ENCODE results near the gene GALNT17.

The GALNT17 gene

DNA sequence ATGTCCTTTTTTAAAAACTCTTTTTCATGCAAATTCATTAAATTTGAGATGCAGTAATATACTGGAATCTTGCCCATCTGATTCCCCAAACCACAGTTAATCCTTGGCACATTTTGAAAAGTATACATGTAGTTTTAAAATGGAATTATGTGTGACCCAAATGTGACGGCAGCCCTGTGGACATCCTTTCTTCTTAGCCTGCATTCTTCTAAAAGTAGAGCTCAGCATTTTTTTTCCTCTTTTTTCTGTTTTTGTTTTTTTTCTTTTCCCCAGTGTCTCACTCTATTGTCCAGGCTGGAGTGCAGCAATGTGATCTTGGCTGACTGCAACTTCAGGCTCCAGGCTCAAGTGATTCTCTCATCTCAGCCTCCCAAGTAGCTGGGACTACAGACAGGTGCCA lies 338.9 kb downstream of the GALNT17 start:
- H3K27ac ChIP-seq: no peak overlapping the region
- H3K9ac ChIP-seq (ENCODE audit: insufficient read length): no peak overlapping the region
- no peak for DNase-seq (ENCODE audit: low read depth, low spot score)

DNA sequence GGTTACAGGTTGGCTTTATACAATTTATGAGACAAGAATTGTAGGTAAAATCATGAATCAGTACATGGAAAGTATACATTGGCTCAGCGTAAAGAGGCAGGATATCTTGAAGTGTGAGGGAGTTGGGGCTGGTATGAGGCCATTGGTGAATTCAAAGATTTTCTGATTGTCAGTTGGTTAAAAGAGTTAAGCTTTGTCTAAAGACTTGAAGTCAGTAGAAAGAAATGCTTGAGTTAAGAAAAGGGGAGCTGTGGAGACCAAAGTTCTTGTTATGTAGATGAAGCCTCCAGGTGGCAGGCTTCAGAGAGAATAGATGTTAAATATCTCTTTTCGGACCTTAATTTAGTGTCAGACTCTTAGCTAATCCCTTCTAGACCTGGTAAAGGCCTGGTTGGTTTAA lies 341.0 kb downstream of the GALNT17 start:
- DNase-seq (ENCODE audit: low read depth, low spot score): no peak
- Histone ChIP-seq H3K27ac (no peak overlapping the region), H3K36me3 (ENCODE audit: insufficient read depth, low read length) (peaks cover 8% of the 10 kb centered on the region), H3K4me3 (no peak overlapping the region), H3K9ac (ENCODE audit: insufficient read length) (no peak overlapping the region), H3K9me3 (ENCODE audit: low read depth, low read length) (no peaks in the 10 kb centered on the region; the same call in 1 of the 2 replicates)
- TF ChIP-seq FOXP2 (optimal IDR thresholded peaks at IDR 0.05; ENCODE audit: control extremely low read depth, extremely low read length, insufficient read depth) (no peak), POLR2AphosphoS5 (IDR thresholded peaks at IDR 0.05; ENCODE audit: borderline replicate concordance, low read depth, low read length) (no peak), EZH2 (IDR thresholded peaks at IDR 0.05) (no peak)

More for the DNA sequence above, 338.9 kb downstream of the GALNT17 start:
- Histone ChIP-seq H3K36me3 (ENCODE audit: insufficient read depth, low read length) (peaks cover 8% of the 10 kb centered on the region), H3K4me3 (no peak overlapping the region; the same call in 1 of the 2 replicates), H3K9me3 (ENCODE audit: low read depth, low read length) (no peaks in the 10 kb centered on the region; the same call in 1 of the 2 replicates)
- TF ChIP-seq POLR2AphosphoS5 (IDR thresholded peaks at IDR 0.05; ENCODE audit: borderline replicate concordance, low read depth, low read length) (no peak), FOXP2 (optimal IDR thresholded peaks at IDR 0.05; ENCODE audit: control extremely low read depth, extremely low read length, insufficient read depth) (no peak), EZH2 (IDR thresholded peaks at IDR 0.05) (no peak)

DNA sequence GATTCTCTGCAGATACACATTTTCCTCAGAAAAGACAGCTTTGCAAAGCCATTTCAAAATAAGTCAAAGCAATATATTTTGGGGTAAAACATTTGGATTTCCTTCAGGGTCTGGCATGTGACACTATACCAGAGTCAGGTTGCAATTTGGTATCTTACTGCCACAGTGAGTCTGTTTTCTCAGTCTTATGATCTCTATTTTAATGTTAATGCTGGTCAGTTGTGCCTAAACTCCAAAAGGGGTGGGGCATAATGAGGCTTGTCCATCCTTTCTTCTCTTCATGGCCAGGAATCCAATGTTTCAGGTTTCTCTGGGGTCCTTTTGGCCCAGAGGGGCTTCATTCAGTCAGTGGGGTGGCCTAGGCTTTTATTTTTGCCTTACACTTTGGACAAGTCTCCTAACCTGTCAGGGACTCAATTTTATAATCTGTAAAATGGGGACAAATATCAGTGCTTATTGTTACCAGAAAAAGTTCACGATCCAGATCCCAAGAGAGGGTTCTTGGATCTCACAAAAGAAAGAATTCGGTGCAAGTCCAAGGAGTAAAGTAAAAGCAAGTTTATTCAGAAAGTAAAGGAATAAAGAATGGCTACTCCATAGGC lies 341.5 kb downstream of the GALNT17 start:
- H3K4me3 ChIP-seq: no peak overlapping the region
- H3K9me3 ChIP-seq (ENCODE audit: low read depth, low read length): no peaks in the 10 kb centered on the region; the same call in 1 of the 2 replicates
- peaks cover 8% of the 10 kb centered on the region for H3K36me3 ChIP-seq (ENCODE audit: insufficient read depth, low read length)
- H3K9ac ChIP-seq (ENCODE audit: insufficient read length): no peak overlapping the region
- no peak for DNase-seq (ENCODE audit: low read depth, low spot score)
- H3K27ac ChIP-seq: no peak overlapping the region
- TF ChIP-seq FOXP2 (optimal IDR thresholded peaks at IDR 0.05; ENCODE audit: control extremely low read depth, extremely low read length, insufficient read depth) (no peak), POLR2AphosphoS5 (IDR thresholded peaks at IDR 0.05; ENCODE audit: borderline replicate concordance, low read depth, low read length) (no peak), EZH2 (IDR thresholded peaks at IDR 0.05) (no peak)

DNA sequence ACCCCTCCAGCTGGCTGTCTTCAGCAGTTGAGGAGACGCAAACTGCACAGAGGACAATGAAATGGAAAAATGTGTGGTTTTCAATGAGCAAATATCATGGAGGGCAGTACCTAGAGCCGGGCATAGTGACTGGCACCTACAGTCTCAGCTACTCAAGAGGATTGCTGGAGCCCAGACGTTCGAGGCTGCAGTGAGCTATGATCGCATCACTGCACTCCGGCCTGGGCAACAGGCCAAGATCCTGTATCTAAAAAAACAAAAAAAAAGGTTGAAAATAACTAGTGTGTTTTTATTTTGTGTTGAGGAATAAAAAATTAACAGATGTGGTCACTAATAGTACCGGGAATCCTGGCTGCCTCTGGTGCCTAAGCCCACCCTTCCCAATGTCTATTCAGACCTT lies 345.5 kb downstream of the GALNT17 start:
- no peak overlapping the region for H3K9ac ChIP-seq (ENCODE audit: insufficient read length)
- H3K9me3 ChIP-seq (ENCODE audit: low read depth, low read length): no peaks in the 10 kb centered on the region; the same call in 1 of the 2 replicates
- peaks cover 8% of the 10 kb centered on the region for H3K36me3 ChIP-seq (ENCODE audit: insufficient read depth, low read length)
- H3K4me3 ChIP-seq: no peak overlapping the region
- no peak for DNase-seq (ENCODE audit: low read depth, low spot score)
- no peak overlapping the region for H3K27ac ChIP-seq
- no peak for TF ChIP-seq FOXP2 (optimal IDR thresholded peaks at IDR 0.05; ENCODE audit: control extremely low read depth, extremely low read length, insufficient read depth)
- TF ChIP-seq EZH2 (IDR thresholded peaks at IDR 0.05): no peak

DNA sequence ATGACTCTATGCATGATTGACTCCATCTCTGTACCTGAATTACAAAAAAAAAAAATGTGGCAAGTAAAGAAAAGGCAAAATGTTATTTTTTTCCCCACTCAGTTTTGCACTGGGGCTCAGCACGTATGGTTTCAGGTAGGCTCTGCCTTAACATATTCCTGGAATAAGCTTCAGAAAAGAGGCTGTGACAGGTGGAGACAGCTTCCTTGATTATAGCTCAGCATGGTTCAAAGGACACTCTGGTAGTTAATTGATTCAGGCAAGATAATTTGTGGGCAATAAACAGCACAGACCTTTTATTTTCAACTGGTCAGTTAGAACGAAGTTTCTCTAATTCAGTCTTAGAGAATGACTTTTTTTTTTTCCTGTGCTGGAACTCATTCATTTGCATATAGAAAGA lies 347.3 kb downstream of the GALNT17 start:
- TF ChIP-seq POLR2AphosphoS5 (IDR thresholded peaks at IDR 0.05; ENCODE audit: borderline replicate concordance, low read depth, low read length) (no peak), EZH2 (IDR thresholded peaks at IDR 0.05) (no peak), FOXP2 (optimal IDR thresholded peaks at IDR 0.05; ENCODE audit: control extremely low read depth, extremely low read length, insufficient read depth) (no peak)
- no peak for DNase-seq (ENCODE audit: low read depth, low spot score)
- no peak overlapping the region for H3K4me3 ChIP-seq

DNA sequence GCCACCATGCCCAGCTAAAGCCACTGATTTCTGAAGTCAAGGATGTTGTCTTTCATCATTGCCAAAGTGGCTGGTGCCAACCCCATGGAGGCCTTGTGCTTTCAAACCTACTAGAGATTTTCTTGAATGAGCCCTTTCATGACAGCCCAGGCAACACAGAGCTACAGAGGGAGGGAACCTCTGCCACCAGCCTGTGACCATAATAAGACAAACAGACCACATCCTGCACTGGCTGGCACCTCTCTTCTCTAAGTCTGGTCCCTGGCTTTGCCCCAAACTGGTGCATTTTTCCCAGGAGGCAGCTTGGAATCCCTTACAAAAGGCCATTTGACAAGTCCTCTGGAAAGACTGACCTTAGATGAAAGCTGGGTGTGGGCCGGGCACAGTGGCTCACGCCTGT lies 348.8 kb downstream of the GALNT17 start:
- no peak for DNase-seq (ENCODE audit: low read depth, low spot score)
- H3K4me3 ChIP-seq: no peak overlapping the region
- no peaks in the 10 kb centered on the region for H3K36me3 ChIP-seq (ENCODE audit: insufficient read depth, low read length)
- TF ChIP-seq EZH2 (IDR thresholded peaks at IDR 0.05): no peak
- no peak for TF ChIP-seq POLR2AphosphoS5 (IDR thresholded peaks at IDR 0.05; ENCODE audit: borderline replicate concordance, low read depth, low read length)
- TF ChIP-seq FOXP2 (optimal IDR thresholded peaks at IDR 0.05; ENCODE audit: control extremely low read depth, extremely low read length, insufficient read depth): no peak
- no peak overlapping the region for H3K9ac ChIP-seq (ENCODE audit: insufficient read length)
- no peak overlapping the region for H3K27ac ChIP-seq
- H3K9me3 ChIP-seq (ENCODE audit: low read depth, low read length): no peaks in the 10 kb centered on the region

More for the DNA sequence above, 347.3 kb downstream of the GALNT17 start:
- Histone ChIP-seq H3K27ac (no peak overlapping the region), H3K9me3 (ENCODE audit: low read depth, low read length) (no peaks in the 10 kb centered on the region; the same call in 1 of the 2 replicates), H3K36me3 (ENCODE audit: insufficient read depth, low read length) (peaks cover 7% of the 10 kb centered on the region), H3K9ac (ENCODE audit: insufficient read length) (no peak overlapping the region)

DNA sequence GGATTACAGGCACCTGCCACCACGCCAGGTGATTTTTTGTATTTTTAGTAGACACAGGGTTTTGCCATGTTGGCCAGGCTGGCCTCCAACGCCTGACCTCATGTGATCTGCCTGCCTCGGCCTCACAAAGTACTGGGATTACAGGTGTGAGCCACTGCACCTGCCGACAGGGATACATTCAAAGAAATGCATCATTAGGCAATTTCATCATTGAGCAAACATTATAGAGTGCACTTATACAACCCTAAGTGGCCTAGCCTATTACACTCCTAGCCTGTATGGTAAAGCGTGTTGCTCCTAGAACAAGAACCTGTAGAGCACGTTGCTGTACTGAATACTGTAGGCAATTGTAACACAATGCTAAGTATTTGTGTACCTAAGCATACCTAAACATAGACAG lies 350.3 kb downstream of the GALNT17 start:
- no peaks in the 10 kb centered on the region for H3K9me3 ChIP-seq (ENCODE audit: low read depth, low read length)
- H3K36me3 ChIP-seq (ENCODE audit: insufficient read depth, low read length): no peaks in the 10 kb centered on the region
- DNase-seq (ENCODE audit: low read depth, low spot score): no peak
- H3K27ac ChIP-seq: no peak overlapping the region
- no peak overlapping the region for H3K4me3 ChIP-seq
- TF ChIP-seq EZH2 (IDR thresholded peaks at IDR 0.05) (no peak), FOXP2 (optimal IDR thresholded peaks at IDR 0.05; ENCODE audit: control extremely low read depth, extremely low read length, insufficient read depth) (no peak), POLR2AphosphoS5 (IDR thresholded peaks at IDR 0.05; ENCODE audit: borderline replicate concordance, low read depth, low read length) (no peak)
- no peak overlapping the region for H3K9ac ChIP-seq (ENCODE audit: insufficient read length)

DNA sequence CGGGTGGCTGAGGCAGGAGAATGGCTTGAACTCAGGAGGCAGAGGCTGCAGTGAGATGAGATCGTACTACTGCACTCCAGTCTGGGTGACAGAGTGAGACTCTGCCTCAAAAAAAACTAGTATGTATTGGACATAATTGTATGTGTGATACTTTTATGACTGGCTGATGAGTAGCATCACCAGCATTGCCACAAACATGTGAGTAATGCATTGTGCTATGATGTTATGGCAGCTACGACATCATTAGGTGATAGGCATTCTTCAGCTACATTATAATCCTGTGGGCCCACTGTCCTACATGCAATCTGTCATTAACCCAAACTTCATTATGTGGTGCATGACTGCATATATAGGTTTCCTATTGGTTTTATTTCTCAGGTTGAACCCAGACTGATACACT lies 352.4 kb downstream of the GALNT17 start:
- Histone ChIP-seq H3K9me3 (ENCODE audit: low read depth, low read length) (no peaks in the 10 kb centered on the region), H3K36me3 (ENCODE audit: insufficient read depth, low read length) (no peaks in the 10 kb centered on the region), H3K4me3 (no peak overlapping the region), H3K9ac (ENCODE audit: insufficient read length) (no peak overlapping the region), H3K27ac (no peak overlapping the region)
- no peak for DNase-seq (ENCODE audit: low read depth, low spot score)
- TF ChIP-seq EZH2 (IDR thresholded peaks at IDR 0.05) (no peak), FOXP2 (optimal IDR thresholded peaks at IDR 0.05; ENCODE audit: control extremely low read depth, extremely low read length, insufficient read depth) (no peak), POLR2AphosphoS5 (IDR thresholded peaks at IDR 0.05; ENCODE audit: borderline replicate concordance, low read depth, low read length) (no peak)

DNA sequence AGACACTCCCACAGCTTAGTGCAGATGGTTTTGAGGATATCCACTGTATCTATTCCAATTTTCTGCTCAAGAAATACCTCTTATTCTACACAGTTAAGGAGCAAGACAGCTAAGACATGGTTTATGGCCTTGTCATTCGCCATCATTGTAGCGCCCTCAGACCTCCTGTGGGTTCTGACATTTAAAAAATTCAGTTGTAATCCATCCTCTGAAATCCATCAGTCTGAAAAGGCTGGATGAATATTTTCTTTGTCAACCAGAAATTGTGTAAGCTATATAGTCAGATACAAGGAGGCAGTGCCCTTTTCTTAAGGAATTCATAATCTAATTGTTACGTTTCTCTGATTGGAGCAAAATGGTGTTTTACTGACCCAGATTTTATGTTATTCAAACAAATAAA lies 353.6 kb downstream of the GALNT17 start:
- TF ChIP-seq FOXP2 (optimal IDR thresholded peaks at IDR 0.05; ENCODE audit: control extremely low read depth, extremely low read length, insufficient read depth): no peak
- TF ChIP-seq POLR2AphosphoS5 (IDR thresholded peaks at IDR 0.05; ENCODE audit: borderline replicate concordance, low read depth, low read length): no peak
- no peak for TF ChIP-seq EZH2 (IDR thresholded peaks at IDR 0.05)
- no peak overlapping the region for H3K27ac ChIP-seq
- H3K9ac ChIP-seq (ENCODE audit: insufficient read length): no peak overlapping the region
- H3K9me3 ChIP-seq (ENCODE audit: low read depth, low read length): no peaks in the 10 kb centered on the region
- no peak overlapping the region for H3K4me3 ChIP-seq
- no peaks in the 10 kb centered on the region for H3K36me3 ChIP-seq (ENCODE audit: insufficient read depth, low read length)
- DNase-seq (ENCODE audit: low read depth, low spot score): no peak
